OCI-M1 (cell line): ENCODE results near the gene FAM184B.

Experiments used
- DNase-seq: peaks from one replicate; lab custom pipeline; 2025; lab: John Stamatoyannopoulos, UW

The FAM184B gene

GRCh38 chr4:17635056-17635455 lies 146.4 kb downstream of the FAM184B start:
- DNase-seq = no peak

DNA sequence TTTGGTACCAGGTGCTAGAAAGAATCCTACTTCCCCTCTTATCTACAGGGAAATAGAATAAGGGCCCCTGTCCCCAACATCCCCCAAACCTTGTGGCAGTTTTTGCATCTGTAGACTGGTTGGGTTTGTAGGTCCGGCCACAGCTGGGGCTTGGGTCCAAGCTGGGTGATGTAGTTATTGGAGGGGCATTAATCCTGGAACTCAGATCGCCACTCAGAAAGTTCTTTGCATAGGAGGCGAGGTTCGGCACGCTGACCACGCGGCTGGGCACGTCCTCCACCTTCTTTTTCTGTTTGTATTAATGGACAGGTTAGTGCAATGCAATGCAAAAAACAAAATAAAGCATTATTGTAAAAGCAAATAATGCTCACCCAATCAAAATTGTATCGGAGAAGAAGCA lies 147.8 kb downstream of the FAM184B start:
- DNase-seq = no peak

DNA sequence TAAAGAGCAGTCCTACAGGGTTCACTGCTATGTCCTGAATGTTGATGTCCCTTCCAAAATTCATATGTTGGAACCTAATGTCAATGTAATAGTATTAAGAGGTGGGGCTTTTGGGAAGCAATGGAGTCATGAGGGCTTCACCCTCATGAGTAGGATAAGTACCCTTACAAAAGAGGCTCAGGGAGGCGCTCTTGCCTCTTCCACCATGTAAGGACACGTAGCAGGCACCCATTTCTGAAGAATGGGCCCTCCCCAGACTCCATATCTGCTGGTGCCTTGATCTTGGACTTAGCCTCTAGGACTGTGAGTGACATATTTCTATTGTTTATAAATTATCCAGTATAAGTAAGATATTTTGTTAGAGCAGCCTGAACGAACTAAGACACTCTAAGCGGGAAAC lies 151.2 kb downstream of the FAM184B start:
- DNase-seq = no peak

DNA sequence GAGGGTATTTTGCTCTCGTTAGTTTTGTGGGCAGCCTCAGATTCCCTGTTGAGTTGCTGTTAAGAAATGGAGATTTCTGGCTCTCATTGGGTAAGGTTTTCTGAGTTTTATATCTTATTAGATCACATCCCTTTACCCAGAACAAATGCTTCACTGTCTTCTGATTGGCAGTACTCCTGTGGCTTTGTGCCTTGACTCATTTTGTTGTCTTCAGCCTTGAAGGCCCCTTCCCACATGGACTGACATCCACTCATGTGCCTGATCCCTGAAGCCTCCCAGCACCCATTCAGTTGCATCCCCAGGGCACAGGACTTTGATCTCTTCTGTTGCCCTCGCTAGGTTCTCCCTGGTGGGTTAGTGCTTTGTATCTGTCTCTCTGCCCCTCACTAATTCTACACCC lies 156.6 kb downstream of the FAM184B start:
- no peak for DNase-seq

DNA sequence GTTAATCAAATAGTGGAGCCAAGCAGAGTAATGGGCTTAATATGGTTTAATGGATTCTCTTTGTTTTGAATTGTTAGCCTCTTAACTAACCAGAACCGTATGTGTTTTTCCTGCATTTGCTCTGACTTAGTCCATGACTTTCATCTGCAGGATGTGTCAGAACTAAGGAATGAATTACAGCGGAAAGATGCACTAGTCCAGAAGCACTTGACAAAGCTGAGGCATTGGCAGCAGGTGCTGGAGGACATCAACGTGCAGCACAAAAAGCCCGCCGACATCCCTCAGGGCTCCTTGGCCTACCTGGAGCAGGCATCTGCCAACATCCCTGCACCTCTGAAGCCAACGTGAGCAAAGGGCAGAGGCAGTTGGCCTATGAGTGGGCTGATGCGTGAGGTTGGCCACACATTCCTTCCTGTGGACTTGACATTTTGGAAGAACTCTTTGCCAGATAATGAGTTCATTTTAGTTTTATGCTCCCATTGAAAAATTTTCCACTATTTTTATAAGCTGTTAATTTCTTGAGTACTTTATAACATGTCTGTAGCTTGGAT lies 157.9 kb downstream of the FAM184B start:
- DNase-seq = no peak

DNA sequence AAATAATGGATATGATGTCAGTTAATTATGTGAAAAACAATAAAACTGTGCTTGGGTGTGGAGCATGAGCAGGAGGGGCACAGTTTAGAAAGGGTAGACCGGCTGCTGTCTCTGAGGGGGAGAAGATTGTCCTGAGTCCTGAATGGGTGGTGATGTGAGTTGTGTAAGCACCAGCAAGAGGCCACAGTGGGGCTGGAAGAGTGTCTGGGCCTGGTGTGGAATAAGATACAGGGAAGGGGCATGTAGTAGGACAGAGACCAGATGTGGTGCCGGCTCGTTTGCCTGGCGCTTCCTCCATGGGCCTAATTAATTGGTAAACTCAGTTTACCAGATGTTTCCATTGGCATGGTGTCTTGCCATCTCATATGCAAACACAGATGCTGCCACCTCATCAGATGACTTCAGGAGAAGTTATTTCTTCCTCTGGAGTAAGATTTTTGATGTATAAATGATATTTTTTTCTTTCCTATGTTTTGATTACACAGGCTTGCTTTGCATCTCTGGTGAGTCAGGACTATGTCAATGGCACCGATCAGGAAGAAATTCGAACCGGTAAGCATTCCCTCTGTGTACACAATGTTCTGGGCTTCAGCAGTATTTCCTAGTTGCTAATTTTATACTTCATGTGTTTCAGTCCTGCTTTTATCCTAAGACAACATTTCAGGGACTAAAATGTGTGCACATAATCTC lies 161.9 kb downstream of the FAM184B start:
- DNase-seq = no peak

DNA sequence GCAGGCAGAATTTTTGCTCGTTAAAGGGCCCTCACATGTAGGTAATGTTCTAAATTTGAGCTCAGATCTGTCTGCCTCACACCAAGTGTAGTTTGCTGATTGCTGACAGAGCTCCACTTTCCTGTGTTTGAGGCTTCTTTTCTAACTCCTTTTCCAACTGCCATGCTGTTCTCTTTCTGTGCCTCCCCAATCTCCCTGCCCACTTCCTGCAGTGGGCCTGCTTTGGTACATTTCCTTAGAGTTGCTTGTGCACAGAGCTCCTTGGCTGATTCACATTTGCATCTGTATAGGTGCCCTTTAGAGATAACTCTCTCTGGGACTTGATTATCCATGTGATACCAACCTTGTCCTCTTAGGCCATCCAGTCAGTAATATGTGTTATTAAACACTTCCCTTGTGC lies 162.5 kb downstream of the FAM184B start:
- DNase-seq = no peak

- no peak for DNase-seq
Observed at GRCh38 chr4:17616283-17616682, 165.1 kb downstream of the FAM184B start.

- DNase-seq = peak; percentile 96
Observed at GRCh38 chr4:17614416-17615299, 166.8 kb downstream of the FAM184B start, which contains the start of gene MED28. TSS of gene MED28 (plus strand) at chr4:17614641. CDS start at chr4:17614655, 14 bp downstream.

GRCh38 chr4:17613761-17614415 lies 167.5 kb downstream of the FAM184B start:
- DNase-seq = peak; percentile 56

DNA sequence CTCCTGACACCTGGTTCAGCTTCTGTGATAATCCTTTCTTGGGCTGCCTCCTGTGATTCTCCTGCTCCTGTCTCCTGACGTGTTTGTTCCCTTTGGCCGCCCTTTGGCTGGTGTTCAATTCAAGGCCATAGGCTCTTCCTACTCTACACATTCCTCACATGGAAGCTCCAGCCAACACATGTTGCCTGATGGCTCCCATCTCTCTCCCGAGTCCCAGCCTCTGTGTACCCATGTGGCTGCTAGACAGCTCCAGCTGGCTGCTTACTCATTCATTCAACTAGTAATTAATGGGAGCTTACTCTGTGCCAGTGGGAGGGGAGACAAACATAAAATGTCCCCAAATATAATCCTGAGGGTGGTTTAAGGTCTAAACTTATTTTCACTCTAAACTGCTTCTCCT lies 176.2 kb downstream of the FAM184B start:
- no peak for DNase-seq

DNA sequence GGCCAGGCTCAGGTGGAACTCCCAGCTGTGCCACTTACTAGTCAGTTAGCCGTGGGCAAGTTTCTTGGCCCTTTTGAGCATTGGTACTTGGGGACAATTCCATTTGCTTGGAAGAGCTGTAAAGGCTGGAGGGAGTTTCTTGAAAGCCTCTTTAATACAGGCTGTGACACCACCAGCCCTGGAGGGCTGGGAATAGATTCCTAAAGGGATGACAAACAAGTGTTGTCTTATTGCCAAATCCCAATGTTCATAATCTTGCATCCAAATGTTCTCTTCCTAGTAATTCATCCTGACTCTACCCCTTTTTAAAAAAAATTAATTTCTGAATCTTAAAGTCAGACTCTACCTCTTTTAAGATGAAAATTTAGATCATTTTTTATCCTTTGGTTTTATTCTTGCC lies 181.6 kb downstream of the FAM184B start:
- no peak for DNase-seq

DNA sequence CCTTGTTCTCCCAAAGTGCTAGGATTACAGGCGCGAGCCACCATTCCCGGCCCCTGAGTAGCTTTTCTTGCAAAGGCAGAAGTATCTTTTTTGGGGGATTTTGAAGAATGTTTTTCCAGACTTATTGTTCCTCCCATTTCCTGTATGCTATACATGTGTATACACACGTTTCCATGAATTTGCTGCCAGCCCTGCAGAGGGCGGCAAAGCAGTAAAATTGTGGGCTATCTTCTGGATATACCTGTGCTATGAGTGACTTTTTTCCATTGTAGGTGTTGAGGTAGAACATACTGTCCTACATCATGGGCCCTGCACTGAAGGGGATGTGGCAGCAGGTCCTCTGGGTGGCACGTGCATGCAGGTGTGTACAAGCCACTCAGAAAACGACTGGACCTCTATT lies 183.9 kb downstream of the FAM184B start:
- DNase-seq = peak; percentile 2

DNA sequence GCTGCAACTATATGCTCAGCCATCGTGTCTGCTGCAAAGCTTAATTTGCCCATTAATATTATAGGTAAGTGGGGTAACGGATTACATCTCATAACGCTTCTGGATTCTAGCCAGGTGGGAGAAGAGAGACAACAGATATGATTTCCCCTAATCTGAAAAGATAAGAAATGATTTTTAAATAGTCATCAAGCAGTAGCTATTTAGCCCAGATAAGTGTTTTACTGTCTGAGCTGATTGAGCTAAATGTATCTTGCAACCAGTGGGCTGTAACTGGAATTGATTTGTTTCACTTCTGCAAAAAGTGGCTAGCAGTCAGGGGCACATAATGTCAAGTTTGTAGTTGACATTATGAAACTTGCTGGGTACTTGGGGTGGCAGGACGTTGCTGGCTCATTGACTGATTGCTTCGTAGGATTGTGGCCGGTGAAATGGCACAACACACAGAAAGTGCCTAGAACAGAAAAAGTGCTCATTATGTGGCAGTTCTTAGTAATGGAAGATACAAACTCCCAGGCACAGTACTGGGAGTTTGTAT lies 185.9 kb downstream of the FAM184B start:
- DNase-seq = no peak

DNA sequence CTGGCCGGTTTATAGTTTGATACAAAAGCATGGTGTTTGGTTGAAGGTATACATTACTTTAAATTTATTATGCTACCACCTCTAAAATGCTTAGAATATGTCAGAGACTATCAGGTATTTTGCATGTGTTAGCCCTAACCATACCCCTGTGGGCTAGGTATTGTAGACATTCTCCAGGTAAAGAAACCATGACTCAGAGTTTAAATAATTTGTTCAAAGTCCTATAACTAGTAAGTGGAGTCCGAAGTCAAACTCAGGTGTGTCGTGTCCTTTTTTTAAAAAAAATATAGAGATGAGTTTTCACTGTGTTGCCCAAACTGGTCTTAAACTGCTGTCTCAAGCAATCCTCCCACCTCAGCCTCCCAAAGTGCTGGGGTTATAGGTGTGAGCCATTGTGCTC lies 192.1 kb downstream of the FAM184B start:
- no peak for DNase-seq

GRCh38 chr4:17587094-17587822 lies 194.2 kb downstream of the FAM184B start:
- no peak for DNase-seq

DNA sequence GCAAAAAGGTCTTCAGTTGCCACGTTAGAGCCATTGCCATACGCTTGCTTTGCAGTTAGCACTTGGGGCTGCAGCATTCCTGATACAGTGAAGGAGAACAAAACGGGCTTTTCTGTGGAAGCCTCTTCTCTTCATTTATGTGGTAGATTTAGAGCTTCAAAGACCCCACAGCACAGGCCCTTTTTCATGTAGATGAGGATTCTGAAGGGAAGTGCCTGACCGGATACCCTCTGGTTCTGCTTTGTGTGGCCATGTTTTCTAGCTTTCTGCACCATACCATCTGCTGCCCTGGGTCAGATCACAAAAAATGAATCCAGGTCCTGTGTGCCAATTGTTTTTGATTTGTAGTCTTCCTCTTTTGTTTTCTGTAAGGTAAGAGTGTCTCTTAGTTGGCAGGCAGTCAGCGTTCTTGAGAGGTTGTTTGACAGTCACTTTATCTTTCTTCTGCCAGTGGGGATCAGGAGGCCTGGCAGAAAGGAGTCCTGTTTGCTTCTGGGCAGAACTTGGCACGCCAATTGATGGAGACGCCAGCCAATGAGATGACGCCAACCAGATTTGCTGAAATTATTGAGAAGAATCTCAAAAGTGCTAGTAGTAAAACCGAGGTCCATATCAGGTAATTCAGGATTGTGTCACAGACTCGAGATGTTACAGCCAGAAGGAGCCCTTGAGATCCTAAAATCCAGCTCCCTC lies 196.8 kb downstream of the FAM184B start:
- DNase-seq = no peak

DNA sequence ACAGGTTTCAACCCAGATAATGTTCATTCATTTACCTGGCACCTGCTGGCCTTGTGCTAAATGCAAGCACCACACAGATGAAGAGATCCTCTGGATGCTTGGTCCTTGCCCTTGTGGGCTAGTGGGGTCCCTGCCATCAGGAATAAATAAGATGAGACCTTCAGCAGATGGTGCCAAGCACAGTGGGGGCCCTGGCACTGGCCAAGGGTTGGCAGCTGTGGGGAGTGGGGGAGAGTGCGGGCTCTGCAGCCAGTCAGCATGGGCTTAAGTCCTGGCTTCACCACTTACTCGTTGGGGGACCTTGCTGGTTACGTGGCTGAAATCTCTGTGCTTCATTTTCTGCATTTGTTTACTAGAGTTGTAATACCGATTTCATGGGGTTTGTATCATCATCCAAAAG lies 197.5 kb downstream of the FAM184B start:
- DNase-seq = no peak

DNA sequence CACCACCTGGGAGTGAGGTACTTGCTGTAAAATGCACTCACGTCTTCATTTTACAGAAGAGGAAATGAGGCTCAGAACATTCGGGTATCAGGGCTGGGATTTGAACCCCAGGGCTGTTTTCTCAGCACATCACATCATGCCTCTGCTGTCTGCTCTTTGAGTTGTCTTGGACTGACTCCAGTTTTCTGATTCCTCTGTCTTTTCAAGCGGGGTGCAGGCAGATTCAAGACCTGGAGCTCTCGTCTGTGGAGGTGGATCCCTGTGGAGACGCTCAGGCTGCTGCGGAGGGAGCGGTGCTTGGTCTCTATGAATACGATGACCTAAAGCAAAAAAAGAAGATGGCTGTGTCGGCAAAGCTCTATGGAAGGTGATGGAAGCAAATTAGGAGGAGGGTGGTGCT lies 198.1 kb downstream of the FAM184B start:
- DNase-seq = no peak

GRCh38 chr4:17580969-17581368 lies 200.5 kb downstream of the FAM184B start:
- DNase-seq = no peak
